Measurements from ENCODE around the gene MAVS. TPM values are rescaled to one million over a fixed set of nuclear protein-coding genes. Genes with fewer than 3 reads are reported as not detected.

Gene MAVS
- total RNA-seq, 2 experiments from 2014 or later: 23.2 to 25.9 TPM

GRCh38 chr20:3911956-3912355 is 65.3 kb downstream of the MAVS start:
- peaks cover 45% of the 10 kb centered on the region for H3K4me1 Mint-ChIP-seq
- intact Hi-C loops (cut with DNase I, micrococcal nuclease): no loop called here
- H3K27ac Mint-ChIP-seq: peak overlapping the region; percentile 2
- ChIA-PET POLR2A (no interaction called here), CTCF (no interaction called here)
- no peaks in the 10 kb centered on the region for H3K27me3 Mint-ChIP-seq
- no peak for ATAC-seq
- H3K36me3 Mint-ChIP-seq (ENCODE audit: low read depth): peaks cover 78% of the 10 kb centered on the region
- DNase-seq: no peak
- H3K4me3 Mint-ChIP-seq: no peak overlapping the region
- H3K9me3 Mint-ChIP-seq (ENCODE audit: low read depth): no peaks in the 10 kb centered on the region

GRCh38 chr20:3914446-3914845 is 67.8 kb downstream of the MAVS start:
- Mint-ChIP-seq H3K9me3 (ENCODE audit: low read depth) (no peaks in the 10 kb centered on the region), H3K27me3 (no peaks in the 10 kb centered on the region), H3K4me3 (no peak overlapping the region), H3K4me1 (peaks cover 39% of the 10 kb centered on the region), H3K27ac (no peak overlapping the region), H3K36me3 (ENCODE audit: low read depth) (peaks cover 76% of the 10 kb centered on the region)
- intact Hi-C loops (cut with DNase I, micrococcal nuclease): no loop called here
- ATAC-seq (no peak), DNase-seq (no peak)
- ChIA-PET CTCF (interaction anchor here (1.1 to 1.8 kb wide), 3 partner anchors 15 to 95 kb away, joined by 3 to 4 read pairs (median 3); no protein-coding TSS in a partner anchor), POLR2A (no interaction called here)

- intact Hi-C loops (cut with DNase I, micrococcal nuclease): no loop called here
- peaks cover 70% of the 10 kb centered on the region for H3K36me3 Mint-ChIP-seq (ENCODE audit: low read depth)
- DNase-seq (no peak), ATAC-seq (peak; percentile 36)
- ChIA-PET POLR2A (no interaction called here), CTCF (interaction anchor here (0.5 to 1.8 kb wide), 5 partner anchors 14 to 94 kb away, joined by 3 to 4 read pairs (median 3); no protein-coding TSS in a partner anchor)
- no peaks in the 10 kb centered on the region for H3K27me3 Mint-ChIP-seq
- H3K9me3 Mint-ChIP-seq (ENCODE audit: low read depth): no peaks in the 10 kb centered on the region
- peak overlapping the region; percentile 43 for H3K27ac Mint-ChIP-seq
- H3K4me1 Mint-ChIP-seq: peaks cover 34% of the 10 kb centered on the region
- H3K4me3 Mint-ChIP-seq: no peak overlapping the region
These were observed 69.1 kb downstream of the MAVS start for GRCh38 chr20:3915691-3916090.

- H3K9me3 Mint-ChIP-seq (ENCODE audit: low read depth): no peaks in the 10 kb centered on the region
- H3K27ac Mint-ChIP-seq: no peak overlapping the region
- H3K4me1 Mint-ChIP-seq: peaks cover 37% of the 10 kb centered on the region
- no peak overlapping the region for H3K4me3 Mint-ChIP-seq
- no peaks in the 10 kb centered on the region for H3K27me3 Mint-ChIP-seq
- H3K36me3 Mint-ChIP-seq (ENCODE audit: low read depth): peaks cover 69% of the 10 kb centered on the region
- ChIA-PET POLR2A (no interaction called here), CTCF (interaction anchor here (0.8 to 0.9 kb wide), 3 partner anchors 8 to 169 kb away, joined by 3 read pairs; no protein-coding TSS in a partner anchor)
- ATAC-seq (no peak), DNase-seq (no peak)
- intact Hi-C loops (cut with DNase I, micrococcal nuclease): no loop called here
These were observed 69.7 kb downstream of the MAVS start for GRCh38 chr20:3916364-3916763.

GRCh38 chr20:3919352-3919751 is 72.7 kb downstream of the MAVS start:
- CTCF ChIA-PET: interaction anchor here (0.7 to 1.3 kb wide), 3 partner anchors 19 to 203 kb away, joined by 3 to 4 read pairs (median 3); no protein-coding TSS in a partner anchor
- Mint-ChIP-seq H3K9me3 (ENCODE audit: low read depth) (no peaks in the 10 kb centered on the region), H3K4me3 (no peak overlapping the region), H3K36me3 (ENCODE audit: low read depth) (peaks cover 64% of the 10 kb centered on the region), H3K27ac (peak overlapping the region; percentile 14), H3K4me1 (peaks cover 53% of the 10 kb centered on the region), H3K27me3 (no peaks in the 10 kb centered on the region)
- intact Hi-C loops (cut with DNase I, micrococcal nuclease): no loop called here
- ATAC-seq (no peak), DNase-seq (no peak)
- POLR2A ChIA-PET: interaction anchor here (0.6 kb wide), 1 partner anchor 19 kb away, joined by 3 read pairs; no protein-coding TSS in a partner anchor

GRCh38 chr20:3922223-3922982 is 75.8 kb downstream of the MAVS start:
- Mint-ChIP-seq H3K27me3 (no peaks in the 10 kb centered on the region), H3K4me1 (peaks cover 55% of the 10 kb centered on the region), H3K9me3 (ENCODE audit: low read depth) (no peaks in the 10 kb centered on the region), H3K4me3 (no peak overlapping the region), H3K36me3 (ENCODE audit: low read depth) (peaks cover 56% of the 10 kb centered on the region), H3K27ac (peak overlapping the region; percentile 61)
- no peak for DNase-seq
- POLR2A ChIA-PET: no interaction called here
- CTCF ChIA-PET: interaction anchor here (0.7 to 1.1 kb wide), 2 partner anchors 11 to 12 kb away, joined by 3 to 4 read pairs; no protein-coding TSS in a partner anchor
- intact Hi-C loops (cut with DNase I, micrococcal nuclease): no loop called here
- no peak for ATAC-seq

- Mint-ChIP-seq H3K27ac (peak overlapping the region; percentile 61), H3K4me3 (no peak overlapping the region), H3K4me1 (peaks cover 54% of the 10 kb centered on the region), H3K36me3 (ENCODE audit: low read depth) (peaks cover 55% of the 10 kb centered on the region), H3K27me3 (no peaks in the 10 kb centered on the region), H3K9me3 (ENCODE audit: low read depth) (no peaks in the 10 kb centered on the region)
- no peak for ATAC-seq
- DNase-seq: no peak
- intact Hi-C loops (cut with DNase I, micrococcal nuclease): no loop called here
- ChIA-PET POLR2A (no interaction called here), CTCF (interaction anchor here (0.7 to 1.1 kb wide), 2 partner anchors 10 to 12 kb away, joined by 3 to 4 read pairs; no protein-coding TSS in a partner anchor)
These were observed 76.3 kb downstream of the MAVS start for GRCh38 chr20:3922983-3923339.

GRCh38 chr20:3923818-3924217 is 77.2 kb downstream of the MAVS start:
- Mint-ChIP-seq H3K27me3 (no peaks in the 10 kb centered on the region), H3K36me3 (ENCODE audit: low read depth) (peaks cover 50% of the 10 kb centered on the region), H3K9me3 (ENCODE audit: low read depth) (no peaks in the 10 kb centered on the region), H3K4me1 (peaks cover 49% of the 10 kb centered on the region), H3K4me3 (no peak overlapping the region), H3K27ac (peak overlapping the region; percentile 61)
- ATAC-seq: peak; percentile 48
- POLR2A ChIA-PET: no interaction called here
- DNase-seq: no peak
- intact Hi-C loops (cut with DNase I, micrococcal nuclease): no loop called here
- CTCF ChIA-PET: interaction anchor here (1.1 kb wide), 1 partner anchor 10 kb away, joined by 3 read pairs; no protein-coding TSS in a partner anchor

- no peak for ATAC-seq
- Mint-ChIP-seq H3K9me3 (ENCODE audit: low read depth) (no peaks in the 10 kb centered on the region), H3K4me3 (no peak overlapping the region), H3K27me3 (no peaks in the 10 kb centered on the region), H3K27ac (peak overlapping the region; percentile 61), H3K36me3 (ENCODE audit: low read depth) (peaks cover 45% of the 10 kb centered on the region), H3K4me1 (peaks cover 46% of the 10 kb centered on the region)
- DNase-seq: no peak
- intact Hi-C loops (cut with DNase I, micrococcal nuclease): no loop called here
- POLR2A ChIA-PET: no interaction called here
- CTCF ChIA-PET: no interaction called here
These were observed 77.9 kb downstream of the MAVS start for GRCh38 chr20:3924304-3925112.

- ChIA-PET CTCF (interaction anchor here (1.2 to 1.4 kb wide), 2 partner anchors 11 to 82 kb away, joined by 4 to 6 read pairs; no protein-coding TSS in a partner anchor), POLR2A (no interaction called here)
- H3K27me3 Mint-ChIP-seq: no peaks in the 10 kb centered on the region
- H3K4me1 Mint-ChIP-seq: peaks cover 51% of the 10 kb centered on the region
- ATAC-seq (no peak), DNase-seq (no peak)
- H3K36me3 Mint-ChIP-seq (ENCODE audit: low read depth): peaks cover 44% of the 10 kb centered on the region
- H3K4me3 Mint-ChIP-seq: no peak overlapping the region
- intact Hi-C loops (cut with DNase I, micrococcal nuclease): no loop called here
- peak overlapping the region; percentile 34 for H3K27ac Mint-ChIP-seq
- H3K9me3 Mint-ChIP-seq (ENCODE audit: low read depth): no peaks in the 10 kb centered on the region
These were observed 78.6 kb downstream of the MAVS start for GRCh38 chr20:3925113-3925695.
